ENCODE results near the gene TAL2. TPM values are rescaled to one million over a fixed set of nuclear protein-coding genes. Genes with fewer than 3 reads are reported as not detected.

Gene TAL2
- total RNA-seq, 1 donor from 2014 or later: not detected

GRCh38 chr9:105647595-105648349 is 14.5 kb upstream of the TAL2 start:
- H3K27ac ChIP-seq: no peak overlapping the region
- H3K4me3 ChIP-seq: no peak overlapping the region
- no peak for DNase-seq (ENCODE audit: extremely low spot score in 2 of 2)
- H3K9me3 ChIP-seq: no peaks in the 10 kb centered on the region
- no peaks in the 10 kb centered on the region for H3K36me3 ChIP-seq
- H3K27me3 ChIP-seq: no peaks in the 10 kb centered on the region
- H3K4me1 ChIP-seq: no peaks in the 10 kb centered on the region
- no peak for TF ChIP-seq POLR2A (IDR thresholded peaks at IDR 0.05)
- TF ChIP-seq CTCF (IDR thresholded peaks at IDR 0.05): no peak
- TF ChIP-seq POLR2AphosphoS5 (IDR thresholded peaks at IDR 0.05; ENCODE audit: insufficient read depth in 1 of 2, low read depth in 1 of 2): no peak
- intact Hi-C loops (cut with DNase I): no loop called here

GRCh38 chr9:105651806-105652205 is 10.5 kb upstream of the TAL2 start:
- intact Hi-C loops (cut with DNase I): no loop called here
- TF ChIP-seq POLR2A (IDR thresholded peaks at IDR 0.05) (no peak), POLR2AphosphoS5 (IDR thresholded peaks at IDR 0.05; ENCODE audit: insufficient read depth in 1 of 2, low read depth in 1 of 2) (no peak)

GRCh38 chr9:105656131-105656921 is 5.9 kb upstream of the TAL2 start:
- peak overlapping the region; percentile 41 to 55 for H3K4me3 ChIP-seq
- DNase-seq (ENCODE audit: extremely low spot score in 2 of 2): no peak

More at GRCh38 chr9:105651806-105652205, 10.5 kb upstream of the TAL2 start:
- DNase-seq (ENCODE audit: extremely low spot score in 2 of 2): no peak
- Histone ChIP-seq H3K27me3 (no peaks in the 10 kb centered on the region), H3K9me3 (no peaks in the 10 kb centered on the region), H3K36me3 (no peaks in the 10 kb centered on the region), H3K4me1 (peaks cover 12% of the 10 kb centered on the region), H3K4me3 (no peak overlapping the region), H3K27ac (no peak overlapping the region)

GRCh38 chr9:105658351-105658750 is 3.9 kb upstream of the TAL2 start:
- Histone ChIP-seq H3K4me1 (peaks cover 13% of the 10 kb centered on the region), H3K4me3 (no peak overlapping the region), H3K36me3 (no peaks in the 10 kb centered on the region), H3K27me3 (no peaks in the 10 kb centered on the region), H3K9me3 (no peaks in the 10 kb centered on the region), H3K27ac (no peak overlapping the region)
- TF ChIP-seq POLR2A (IDR thresholded peaks at IDR 0.05) (no peak), POLR2AphosphoS5 (IDR thresholded peaks at IDR 0.05; ENCODE audit: insufficient read depth in 1 of 2, low read depth in 1 of 2) (no peak), CTCF (IDR thresholded peaks at IDR 0.05) (no peak)
- no peak for DNase-seq (ENCODE audit: extremely low spot score in 2 of 2)
- intact Hi-C loops (cut with DNase I): no loop called here

More at GRCh38 chr9:105656131-105656921, 5.9 kb upstream of the TAL2 start:
- Histone ChIP-seq H3K36me3 (no peaks in the 10 kb centered on the region), H3K27me3 (no peaks in the 10 kb centered on the region), H3K4me1 (peaks cover 13% of the 10 kb centered on the region), H3K27ac (no peak overlapping the region), H3K9me3 (no peaks in the 10 kb centered on the region)
- TF ChIP-seq POLR2AphosphoS5 (IDR thresholded peaks at IDR 0.05; ENCODE audit: insufficient read depth in 1 of 2, low read depth in 1 of 2): no peak
- TF ChIP-seq CTCF (IDR thresholded peaks at IDR 0.05): no peak
- no peak for TF ChIP-seq POLR2A (IDR thresholded peaks at IDR 0.05)
- intact Hi-C loops (cut with DNase I): no loop called here

- intact Hi-C loops (cut with DNase I): no loop called here
- Histone ChIP-seq H3K27ac (no peak overlapping the region), H3K27me3 (no peaks in the 10 kb centered on the region), H3K4me1 (peaks cover 9% of the 10 kb centered on the region), H3K36me3 (no peaks in the 10 kb centered on the region), H3K4me3 (no peak overlapping the region), H3K9me3 (no peaks in the 10 kb centered on the region)
- DNase-seq (ENCODE audit: extremely low spot score in 2 of 2): no peak
- no peak for TF ChIP-seq POLR2A (IDR thresholded peaks at IDR 0.05)
- no peak for TF ChIP-seq POLR2AphosphoS5 (IDR thresholded peaks at IDR 0.05; ENCODE audit: insufficient read depth in 1 of 2, low read depth in 1 of 2)
Observed at GRCh38 chr9:105661011-105661410, 1.2 kb upstream of the TAL2 start.

Data from vagina (tissue), 2 donors.